SU-DHL-6 (cell line): Measurements from ENCODE around the gene TUFT1.

ENCODE experiments used
- EZH2phosphoT487 ChIP-seq: fragments of 200-600 bp; sonication (generic), shearing (Covaris generic); conservative IDR thresholded peaks from 2 replicates; pipeline ENCODE4 v1.6.1; 2018; ENCODE audit warnings: mild to moderate bottlenecking, antibody characterized with exemption, low read length, moderate library complexity, mixed read lengths
- TF ChIP-seq, protein P1 (sequence below): fragments of 200-600 bp; sonication (generic); IDR thresholded peaks from one replicate; pipeline ENCODE4 v1.5.1; 2017; ENCODE audit warnings: antibody characterized with exemption, mild to moderate bottlenecking, low read length, moderate library complexity; ENCODE audit not compliant: insufficient read depth, poor library complexity, severe bottlenecking

DNA sequence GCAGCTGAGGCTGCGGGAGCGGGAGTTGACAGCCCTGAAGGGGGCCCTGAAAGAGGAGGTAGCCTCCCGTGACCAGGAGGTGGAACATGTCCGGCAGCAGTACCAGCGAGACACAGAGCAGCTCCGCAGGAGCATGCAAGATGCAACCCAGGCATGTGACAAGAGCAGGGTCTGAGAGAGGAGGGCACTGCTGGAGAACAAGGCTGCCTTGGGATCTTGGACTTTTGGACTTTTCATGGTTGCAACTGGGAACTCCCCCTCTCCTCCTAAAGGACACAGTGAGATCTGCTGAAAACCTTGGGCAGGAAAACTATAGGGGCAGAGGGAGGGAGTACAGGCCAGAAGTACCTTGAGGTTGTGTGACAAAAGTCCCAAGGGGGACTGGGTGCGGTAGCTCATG is 15.4 kb upstream of the TUFT1 start:
- TF ChIP-seq, protein P1, sequence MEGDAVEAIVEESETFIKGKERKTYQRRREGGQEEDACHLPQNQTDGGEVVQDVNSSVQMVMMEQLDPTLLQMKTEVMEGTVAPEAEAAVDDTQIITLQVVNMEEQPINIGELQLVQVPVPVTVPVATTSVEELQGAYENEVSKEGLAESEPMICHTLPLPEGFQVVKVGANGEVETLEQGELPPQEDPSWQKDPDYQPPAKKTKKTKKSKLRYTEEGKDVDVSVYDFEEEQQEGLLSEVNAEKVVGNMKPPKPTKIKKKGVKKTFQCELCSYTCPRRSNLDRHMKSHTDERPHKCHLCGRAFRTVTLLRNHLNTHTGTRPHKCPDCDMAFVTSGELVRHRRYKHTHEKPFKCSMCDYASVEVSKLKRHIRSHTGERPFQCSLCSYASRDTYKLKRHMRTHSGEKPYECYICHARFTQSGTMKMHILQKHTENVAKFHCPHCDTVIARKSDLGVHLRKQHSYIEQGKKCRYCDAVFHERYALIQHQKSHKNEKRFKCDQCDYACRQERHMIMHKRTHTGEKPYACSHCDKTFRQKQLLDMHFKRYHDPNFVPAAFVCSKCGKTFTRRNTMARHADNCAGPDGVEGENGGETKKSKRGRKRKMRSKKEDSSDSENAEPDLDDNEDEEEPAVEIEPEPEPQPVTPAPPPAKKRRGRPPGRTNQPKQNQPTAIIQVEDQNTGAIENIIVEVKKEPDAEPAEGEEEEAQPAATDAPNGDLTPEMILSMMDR, result no peak
- no peak for TF ChIP-seq EZH2phosphoT487
